HepG2 (cell line): ENCODE data around the gene SIK3. TPM values are rescaled to one million over a fixed set of nuclear protein-coding genes. Genes with fewer than 3 reads are reported as not detected.

Source experiments
- ATAC-seq: fragments of 200-7000 bp; cut with Tn5 transposase; 3 replicates; pipeline ENCODE4 v1.9.1; 2020; ENCODE audit warnings: mild to moderate bottlenecking, moderate library complexity
- BruUV-seq: library from RNA; stranded (reverse); fragments of 400-500 nt; replicated peaks from 2 replicates; lab custom pipeline; 2021; lab: Mats Ljungman, UMichigan
- CTCF ChIA-PET: fragments of 300-600 bp; formaldehyde crosslinking; extraction: SDS; loops from one replicate; lab custom pipeline; 2021; ENCODE audit warnings: low total read pairs, inconsistent platforms, low intra/inter-chr PET ratio; lab: Yijun Ruan, JAX
- POLR2A ChIA-PET: fragments of 350-600 bp; sonication (Branson Sonifier 250); formaldehyde crosslinking; loops from one replicate; lab custom pipeline; 2020; ENCODE audit warnings: antibody characterized with exemption, inconsistent platforms; lab: Yijun Ruan, JAX
- DNase-seq: peaks from one replicate; pipeline ENCODE4 v3.0.0-alpha.2; 2015; ENCODE audit warnings: low spot score
- FAIRE-seq: peaks from 3 replicates; lab custom pipeline; 2011; peaks lifted over from hg19 to GRCh38; lab: Jason Lieb, UNC
- H2AFZ ChIP-seq: one replicate; pipeline ENCODE4 v1.6.1; 2011; ENCODE audit warnings: low read length, inconsistent platforms
- H3K27ac ChIP-seq: fragments of 300-600 bp; 3 replicates; pipeline ENCODE4 v1.8.0; 2011; ENCODE audit warnings: mixed run types, mild to moderate bottlenecking, mixed read lengths, low read length, inconsistent platforms; ENCODE audit not compliant: insufficient read depth; ENCODE audit errors: extremely low read length
- H3K27me3 ChIP-seq, 2 experiments: fragments of 200-600 bp in 1 of 2; 2 replicates in 1 of 2; 3 replicates in 1 of 2; pipeline versions ENCODE4 v1.6.0 to v1.8.0; 2011; ENCODE audit warnings: low read length in 2 of 2, mild to moderate bottlenecking in 2 of 2, moderate library complexity in 2 of 2, inconsistent platforms in 1 of 2; ENCODE audit not compliant: insufficient read depth in 2 of 2, control insufficient read depth in 1 of 2
- H3K36me3 ChIP-seq, 2 experiments: fragments of 200-600 bp in 1 of 2; replicated peaks in 1 of 2; 2 replicates in 1 of 2; 3 replicates in 1 of 2; pipeline versions ENCODE4 v1.5.1 to v1.8.0; 2011; ENCODE audit warnings: low read length in 2 of 2, inconsistent platforms in 1 of 2; ENCODE audit not compliant: insufficient read depth in 2 of 2, control insufficient read depth in 1 of 2
- H3K4me1 ChIP-seq: 2 replicates; pipeline ENCODE4 v1.5.1; 2012; ENCODE audit warnings: low read length, inconsistent platforms; ENCODE audit not compliant: insufficient read depth
- H3K4me2 ChIP-seq: 2 replicates; pipeline ENCODE4 v1.6.0; 2011; ENCODE audit warnings: low read depth, low read length, inconsistent platforms
- H3K4me3 ChIP-seq, 3 experiments: fragments of 200-600 bp in 1 of 3; sonication (generic), shearing (Covaris generic) in 1 of 3; replicated peaks in 1 of 3; 2 replicates each; pipeline ENCODE4 v1.5.1; 2011 to 2016; ENCODE audit warnings: low read length in 3 of 3, inconsistent platforms in 2 of 3, low read depth in 2 of 3, mild to moderate bottlenecking in 2 of 3, control low read depth in 1 of 3, mixed read lengths in 1 of 3; ENCODE audit not compliant: insufficient read depth in 1 of 3
- H3K79me2 ChIP-seq: one replicate; pipeline ENCODE4 v1.6.1; 2011; ENCODE audit warnings: low read length, inconsistent platforms; ENCODE audit not compliant: insufficient read depth
- H3K9ac ChIP-seq: 2 replicates; pipeline ENCODE4 v1.6.0; 2011; ENCODE audit warnings: mild to moderate bottlenecking, low read depth, low read length, inconsistent platforms; ENCODE audit not compliant: insufficient read depth
- H3K9me3 ChIP-seq: 2 replicates; pipeline ENCODE4 v1.5.1; 2012; ENCODE audit warnings: mild to moderate bottlenecking, low read length
- H4K20me1 ChIP-seq: 2 replicates; pipeline ENCODE4 v1.6.0; 2011; ENCODE audit warnings: inconsistent platforms, mild to moderate bottlenecking, low read length, moderate library complexity; ENCODE audit not compliant: insufficient read depth
- ASH2L ChIP-seq: fragments of 300-600, 200-600 bp; sonication (generic); IDR thresholded peaks from 2 replicates; pipeline ENCODE4 v1.7.0; 2017; ENCODE audit warnings: low read depth, mild to moderate bottlenecking, moderate library complexity, mixed read lengths, low read length; ENCODE audit not compliant: insufficient read length
- CC2D1A ChIP-seq: sonication (generic); formaldehyde crosslinking; IDR thresholded peaks from 2 replicates; pipeline ENCODE4 v1.8.1; 2023; ENCODE audit warnings: mild to moderate bottlenecking, missing genetic modification reagents
- FOXK1 ChIP-seq: sonication (generic); formaldehyde crosslinking; IDR thresholded peaks from 2 replicates; pipeline ENCODE4 v1.4.0; 2020; ENCODE audit warnings: low read depth, missing genetic modification reagents, borderline replicate concordance
- GTF3A ChIP-seq: sonication (generic); formaldehyde crosslinking; conservative IDR thresholded peaks from 2 replicates; pipeline ENCODE4 v1.4.0; 2020; ENCODE audit warnings: mild to moderate bottlenecking, missing genetic modification reagents
- KDM5A ChIP-seq: fragments of 200-600 bp; sonication (generic); IDR thresholded peaks from 2 replicates; pipeline ENCODE4 v1.7.0; 2018; ENCODE audit warnings: antibody characterized with exemption, mild to moderate bottlenecking, low read length, borderline replicate concordance
- KMT2B ChIP-seq: IDR thresholded peaks from 2 replicates; pipeline ENCODE4 v1.6.1; 2016; ENCODE audit warnings: missing genetic modification reagents, missing compliant biosample characterization
- REXO4 ChIP-seq: sonication (generic); formaldehyde crosslinking; IDR thresholded peaks from 2 replicates; pipeline ENCODE4 v1.8.0; 2022; ENCODE audit warnings: missing genetic modification reagents, mild to moderate bottlenecking, borderline replicate concordance
- TCF7 ChIP-seq: sonication (generic); IDR thresholded peaks from 2 replicates; pipeline ENCODE4 v1.6.1; 2016; ENCODE audit warnings: antibody characterized with exemption, low read depth
- ZNF773 ChIP-seq: sonication (generic); formaldehyde crosslinking; IDR thresholded peaks from 2 replicates; pipeline ENCODE4 v1.4.0; 2020; ENCODE audit warnings: missing genetic modification reagents, borderline replicate concordance
- ZNF816 ChIP-seq: sonication (generic); formaldehyde crosslinking; IDR thresholded peaks from 2 replicates; pipeline ENCODE4 v1.8.0; 2022; ENCODE audit warnings: missing genetic modification reagents, mild to moderate bottlenecking, borderline replicate concordance
- WGBS: methylation state at CpG from one replicate; pipeline ENCODE4 v1.1.6; 2017; ENCODE audit warnings: low lambda C conversion rate; 5-methylcytosine and 5-hydroxymethylcytosine counted together
- in situ Hi-C: cut with HindIII; loops from 2 replicates; pipeline ENCODE4 v1.10.0; 2017; ENCODE audit warnings: low pct_unique_long_range_greater_than_20kb; ENCODE audit not compliant: extremely low pct_ligation_motif_present
- intact Hi-C: fragments of 100-400 bp; cut with micrococcal nuclease; formaldehyde crosslinking; loops from one replicate; pipeline ENCODE4 v1.10.0; 2022; ENCODE audit not compliant: unreplicated experiment
- polyA plus RNA-seq, 8 experiments: library from polyadenylated mRNA; depleted of rRNA in 3 of 8; stranded (reverse) in 7 of 8; unstranded in 1 of 8; fragments of >200 nt; fragmentation: Illumina TruSeq in 4 of 8; extraction: Trizol in 4 of 8; gene quantifications; 2 replicates each; pipeline versions ENCODE4 v1.2.1 to v1.2.3, GENCODE V29; 2011 to 2016; ENCODE audit warnings: low read depth in 4 of 8, missing spikeins in 1 of 8, mixed read lengths in 1 of 8; ENCODE audit not compliant: insufficient read depth in 1 of 8
- total RNA-seq, 5 experiments: library from RNA; depleted of rRNA; stranded (reverse); fragments of >200 nt; fragmentation: Illumina TruSeq; extraction: Trizol; gene quantifications; 2 replicates each; pipeline ENCODE4 v1.2.3, GENCODE V29; 2016; ENCODE audit warnings: low read depth in 1 of 5
- TF ChIP-seq, protein P1 (sequence below): sonication (generic); formaldehyde crosslinking; IDR thresholded peaks from 2 replicates; pipeline ENCODE4 v1.5.1; 2020; ENCODE audit warnings: missing genetic modification reagents, mild to moderate bottlenecking, borderline replicate concordance
- TF ChIP-seq, protein P2 (sequence below): sonication (generic); formaldehyde crosslinking; IDR thresholded peaks from 2 replicates; pipeline ENCODE4 v1.4.0; 2020; ENCODE audit warnings: missing genetic modification reagents
- TF ChIP-seq, protein P3 (sequence below): sonication (generic); formaldehyde crosslinking; IDR thresholded peaks from 2 replicates; pipeline ENCODE4 v1.4.0; 2020; ENCODE audit warnings: missing genetic modification reagents

SIK3 gene
- total and polyA plus RNA-seq, 2 of the 13 experiments (the other 11 are each of a cell fraction or from before 2014, with no cell fraction given) = 5.7 to 9.8 TPM

DNA sequence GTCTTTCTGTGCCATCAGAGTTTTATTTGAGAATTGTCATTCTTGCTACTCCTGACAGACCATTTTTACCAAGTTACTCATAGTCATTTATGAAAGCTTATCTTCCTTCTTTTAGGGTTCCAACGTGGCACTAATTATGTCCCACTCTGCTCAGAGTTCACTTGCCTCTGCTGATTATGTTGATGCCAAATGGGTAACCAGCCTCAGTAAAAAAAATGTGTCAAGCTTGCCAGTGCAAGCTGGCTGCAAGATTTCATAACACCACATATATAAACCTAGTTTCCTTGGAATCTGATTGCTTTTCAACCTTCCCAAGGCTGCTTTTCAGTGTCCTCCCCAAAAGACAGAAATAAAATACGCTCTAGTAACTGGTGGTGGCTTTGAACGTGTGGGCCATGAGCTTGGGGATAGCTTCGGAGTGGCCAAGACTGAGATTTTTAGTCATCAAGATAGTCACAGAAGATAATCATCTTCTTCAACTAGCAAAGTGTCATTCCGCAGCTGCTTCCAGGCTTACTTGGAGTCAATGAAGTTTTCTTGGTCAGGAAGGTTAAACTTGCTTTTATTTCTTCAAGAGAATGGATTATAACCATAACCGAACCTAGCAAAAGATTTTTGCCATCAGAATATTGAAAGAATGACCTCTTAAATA, 231.3 kb downstream of the SIK3 start:
- no peak overlapping the region for H3K4me2 ChIP-seq
- H3K4me3 ChIP-seq = no peak overlapping the region
- peaks cover 23 to 86% of the 10 kb centered on the region in 2 experiments for H3K36me3 ChIP-seq
- ATAC-seq (no peak), FAIRE-seq (no peak), DNase-seq (no peak)
- H3K27ac ChIP-seq = no peak overlapping the region
- peaks cover 20% of the 10 kb centered on the region for H3K4me1 ChIP-seq
- no peaks in the 10 kb centered on the region for H3K27me3 ChIP-seq
- no TSS peak for BruUV-seq
- no peaks in the 10 kb centered on the region for H3K79me2 ChIP-seq
- H3K9ac ChIP-seq = no peak overlapping the region
- intact Hi-C loops = no loop called here
- ChIA-PET CTCF (no interaction called here), POLR2A (no interaction called here)
- H3K9me3 ChIP-seq = no peaks in the 10 kb centered on the region
- no peak overlapping the region for H2AFZ ChIP-seq
- in situ Hi-C loops = no loop called here
- no peaks in the 10 kb centered on the region for H4K20me1 ChIP-seq
- TF ChIP-seq, protein P1, sequence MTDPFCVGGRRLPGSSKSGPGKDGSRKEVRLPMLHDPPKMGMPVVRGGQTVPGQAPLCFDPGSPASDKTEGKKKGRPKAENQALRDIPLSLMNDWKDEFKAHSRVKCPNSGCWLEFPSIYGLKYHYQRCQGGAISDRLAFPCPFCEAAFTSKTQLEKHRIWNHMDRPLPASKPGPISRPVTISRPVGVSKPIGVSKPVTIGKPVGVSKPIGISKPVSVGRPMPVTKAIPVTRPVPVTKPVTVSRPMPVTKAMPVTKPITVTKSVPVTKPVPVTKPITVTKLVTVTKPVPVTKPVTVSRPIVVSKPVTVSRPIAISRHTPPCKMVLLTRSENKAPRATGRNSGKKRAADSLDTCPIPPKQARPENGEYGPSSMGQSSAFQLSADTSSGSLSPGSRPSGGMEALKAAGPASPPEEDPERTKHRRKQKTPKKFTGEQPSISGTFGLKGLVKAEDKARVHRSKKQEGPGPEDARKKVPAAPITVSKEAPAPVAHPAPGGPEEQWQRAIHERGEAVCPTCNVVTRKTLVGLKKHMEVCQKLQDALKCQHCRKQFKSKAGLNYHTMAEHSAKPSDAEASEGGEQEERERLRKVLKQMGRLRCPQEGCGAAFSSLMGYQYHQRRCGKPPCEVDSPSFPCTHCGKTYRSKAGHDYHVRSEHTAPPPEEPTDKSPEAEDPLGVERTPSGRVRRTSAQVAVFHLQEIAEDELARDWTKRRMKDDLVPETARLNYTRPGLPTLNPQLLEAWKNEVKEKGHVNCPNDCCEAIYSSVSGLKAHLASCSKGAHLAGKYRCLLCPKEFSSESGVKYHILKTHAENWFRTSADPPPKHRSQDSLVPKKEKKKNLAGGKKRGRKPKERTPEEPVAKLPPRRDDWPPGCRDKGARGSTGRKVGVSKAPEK (CRISPR knock-in tag) = no peak
- TF ChIP-seq CC2D1A (CRISPR knock-in tag) = no peak
- WGBS = 96% methylated on average over 6 of the region's 6 CpGs

DNA sequence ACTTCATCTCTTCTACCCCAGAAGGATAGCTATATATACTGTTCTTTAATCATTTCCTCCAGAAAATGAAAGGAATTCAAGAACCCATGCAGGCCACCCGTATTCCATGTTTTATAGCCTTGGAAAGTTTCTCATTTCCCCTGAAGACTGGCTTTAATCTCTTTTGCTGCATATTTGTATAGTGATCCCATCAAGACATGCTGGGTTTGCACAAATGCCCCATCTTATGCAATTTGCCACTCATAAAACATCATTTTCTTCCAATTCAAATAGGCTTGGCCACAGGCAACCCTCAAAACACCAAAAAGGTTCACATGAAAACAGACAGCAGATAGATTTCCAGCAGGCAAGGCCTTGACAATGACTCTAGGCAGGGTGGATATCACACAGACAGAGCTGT, 232.5 kb downstream of the SIK3 start:
- Histone ChIP-seq H3K36me3 (peaks cover 26 to 80% of the 10 kb centered on the region in 2 experiments), H3K4me3 (no peak overlapping the region), H3K27ac (no peak overlapping the region), H3K79me2 (no peaks in the 10 kb centered on the region), H3K27me3 (no peaks in the 10 kb centered on the region), H3K4me1 (peaks cover 17% of the 10 kb centered on the region), H3K9me3 (no peaks in the 10 kb centered on the region), H2AFZ (no peak overlapping the region), H4K20me1 (no peaks in the 10 kb centered on the region), H3K9ac (no peak overlapping the region), H3K4me2 (no peak overlapping the region)
- FAIRE-seq (no peak), DNase-seq (no peak), ATAC-seq (no peak)
- CTCF ChIA-PET = no interaction called here
- in situ Hi-C loops (no loop called here), intact Hi-C loops (no loop called here)
- WGBS = 100% methylated on average over 1 of the region's 1 CpG
- no TSS peak for BruUV-seq
- POLR2A ChIA-PET = no interaction called here
- TF ChIP-seq, protein P2, sequence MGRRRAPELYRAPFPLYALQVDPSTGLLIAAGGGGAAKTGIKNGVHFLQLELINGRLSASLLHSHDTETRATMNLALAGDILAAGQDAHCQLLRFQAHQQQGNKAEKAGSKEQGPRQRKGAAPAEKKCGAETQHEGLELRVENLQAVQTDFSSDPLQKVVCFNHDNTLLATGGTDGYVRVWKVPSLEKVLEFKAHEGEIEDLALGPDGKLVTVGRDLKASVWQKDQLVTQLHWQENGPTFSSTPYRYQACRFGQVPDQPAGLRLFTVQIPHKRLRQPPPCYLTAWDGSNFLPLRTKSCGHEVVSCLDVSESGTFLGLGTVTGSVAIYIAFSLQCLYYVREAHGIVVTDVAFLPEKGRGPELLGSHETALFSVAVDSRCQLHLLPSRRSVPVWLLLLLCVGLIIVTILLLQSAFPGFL (CRISPR knock-in tag) = no peak
- TF ChIP-seq REXO4 (CRISPR knock-in tag) (no peak), KMT2B (CRISPR knock-in tag) (no peak), TCF7 (no peak), ASH2L (no peak), ZNF816 (CRISPR knock-in tag) (no peak), FOXK1 (no peak), GTF3A (CRISPR knock-in tag) (no peak), KDM5A (no peak), ZNF773 (no peak)
- TF ChIP-seq, protein P3, sequence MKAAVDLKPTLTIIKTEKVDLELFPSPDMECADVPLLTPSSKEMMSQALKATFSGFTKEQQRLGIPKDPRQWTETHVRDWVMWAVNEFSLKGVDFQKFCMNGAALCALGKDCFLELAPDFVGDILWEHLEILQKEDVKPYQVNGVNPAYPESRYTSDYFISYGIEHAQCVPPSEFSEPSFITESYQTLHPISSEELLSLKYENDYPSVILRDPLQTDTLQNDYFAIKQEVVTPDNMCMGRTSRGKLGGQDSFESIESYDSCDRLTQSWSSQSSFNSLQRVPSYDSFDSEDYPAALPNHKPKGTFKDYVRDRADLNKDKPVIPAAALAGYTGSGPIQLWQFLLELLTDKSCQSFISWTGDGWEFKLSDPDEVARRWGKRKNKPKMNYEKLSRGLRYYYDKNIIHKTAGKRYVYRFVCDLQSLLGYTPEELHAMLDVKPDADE (CRISPR knock-in tag) = no peak
